DMS79 (cell line): ENCODE results near the gene GAA.
"Not testable (repeated sequence)": the region's sequence is repeated elsewhere in the genome, so short reads cannot be mapped to it uniquely, and the experiment has no call there.

ENCODE experiments used
- DNase-seq: peaks from one replicate; lab custom pipeline; 2025; lab: John Stamatoyannopoulos, UW

Gene GAA

GRCh38 chr17:80145076-80146075 lies 44.0 kb downstream of the GAA start:
- no peak for DNase-seq

GRCh38 chr17:80146121-80147034 lies 45.0 kb downstream of the GAA start:
- DNase-seq = no peak

GRCh38 chr17:80147035-80147822 lies 45.8 kb downstream of the GAA start, which contains the start of gene EIF4A3:
Gene EIF4A3 (minus strand): TSS chr17:80147128. CDS start chr17:80146961, 167 bp downstream.
- peak; percentile 84 for DNase-seq

- DNase-seq = no peak
These were observed 50.0 kb downstream of the GAA start for GRCh38 chr17:80151333-80151732.

- no peak for DNase-seq
These were observed 50.8 kb downstream of the GAA start for GRCh38 chr17:80152081-80152702.

- no peak for DNase-seq
These were observed 51.6 kb downstream of the GAA start for GRCh38 chr17:80153004-80153403.

GRCh38 chr17:80154166-80154565 lies 52.8 kb downstream of the GAA start:
- DNase-seq = no peak

- DNase-seq = not testable (repeated sequence)
These were observed 54.2 kb downstream of the GAA start for GRCh38 chr17:80155600-80155999.

GRCh38 chr17:80158846-80159245 lies 57.5 kb downstream of the GAA start:
- no peak for DNase-seq

GRCh38 chr17:80160536-80160935 lies 59.2 kb downstream of the GAA start:
- DNase-seq = no peak

GRCh38 chr17:80163336-80163735 lies 62.0 kb downstream of the GAA start:
- DNase-seq = no peak

- DNase-seq = no peak
These were observed 62.8 kb downstream of the GAA start for GRCh38 chr17:80164185-80164584.

- no peak for DNase-seq
These were observed 65.1 kb downstream of the GAA start for GRCh38 chr17:80166446-80166845.

- no peak for DNase-seq
These were observed 67.0 kb downstream of the GAA start for GRCh38 chr17:80168371-80168770.

- no peak for DNase-seq
These were observed 67.7 kb downstream of the GAA start for GRCh38 chr17:80169107-80169506.
